Mesenchymal stem cell (in vitro differentiated cells and primary cell): ENCODE measurements around the gene KIF18B. TPM values are rescaled to one million over a fixed set of nuclear protein-coding genes. Genes with fewer than 3 reads are reported as not detected.
A peak's percentile ranks its signal among the peaks of the same experiment; 100 is the strongest.

Source experiments
- DNase-seq: peaks from one replicate; pipeline ENCODE4 v3.0.0-alpha.2; 2013
- H2AFZ ChIP-seq: one replicate; pipeline ENCODE4 v1.6.1; 2013; ENCODE audit warnings: low read depth, mild to moderate bottlenecking, control low read depth, inconsistent platforms, low read length, moderate library complexity
- H2AK5ac ChIP-seq: 2 replicates; pipeline ENCODE4 v1.6.1; 2013; ENCODE audit warnings: low read length, moderate library complexity, mild to moderate bottlenecking, inconsistent platforms; ENCODE audit not compliant: severe bottlenecking
- H2BK120ac ChIP-seq: one replicate; pipeline ENCODE4 v1.6.1; 2013; ENCODE audit warnings: low read depth, mild to moderate bottlenecking, inconsistent platforms, low read length, moderate library complexity
- H2BK12ac ChIP-seq, 2 experiments: one replicate each; pipeline ENCODE4 v1.6.1; 2013; ENCODE audit warnings: inconsistent platforms in 2 of 2, low read length in 2 of 2, mild to moderate bottlenecking in 2 of 2, moderate library complexity in 2 of 2, control low read depth in 1 of 2
- H2BK15ac ChIP-seq: one replicate; pipeline ENCODE4 v1.6.1; 2013; ENCODE audit warnings: mild to moderate bottlenecking, low read depth, inconsistent platforms; ENCODE audit not compliant: poor library complexity, severe bottlenecking
- H2BK5ac ChIP-seq: 2 replicates; pipeline ENCODE4 v1.6.1; 2013; ENCODE audit warnings: low read depth, mild to moderate bottlenecking, low read length, control low read depth, inconsistent platforms; ENCODE audit not compliant: poor library complexity, severe bottlenecking
- H3K14ac ChIP-seq, 2 experiments: one replicate each; pipeline ENCODE4 v1.6.1; 2013; ENCODE audit warnings: inconsistent platforms in 2 of 2, low read length in 2 of 2, control low read depth in 1 of 2, mild to moderate bottlenecking in 1 of 2, moderate library complexity in 1 of 2
- H3K18ac ChIP-seq, 2 experiments: one replicate each; pipeline ENCODE4 v1.6.1; 2013; ENCODE audit warnings: inconsistent platforms in 2 of 2, low read length in 2 of 2, control low read depth in 1 of 2, low read depth in 1 of 2, mild to moderate bottlenecking in 1 of 2
- H3K23ac ChIP-seq, 2 experiments: one replicate each; pipeline ENCODE4 v1.6.1; 2013; ENCODE audit warnings: inconsistent platforms in 2 of 2, low read length in 2 of 2, mild to moderate bottlenecking in 2 of 2, moderate library complexity in 2 of 2, control low read depth in 1 of 2
- H3K27ac ChIP-seq: 2 replicates; pipeline ENCODE4 v1.5.1; 2013; ENCODE audit warnings: mild to moderate bottlenecking, moderate library complexity, low read length, control low read depth, inconsistent platforms; ENCODE audit not compliant: poor library complexity, severe bottlenecking
- H3K27me3 ChIP-seq, 2 experiments: 2 replicates each; pipeline versions ENCODE4 v1.6.1 to v1.7.0; 2013; ENCODE audit warnings: low read length in 2 of 2, mild to moderate bottlenecking in 2 of 2, moderate library complexity in 2 of 2, control low read depth in 1 of 2, inconsistent platforms in 1 of 2; ENCODE audit not compliant: control insufficient read depth in 1 of 2, insufficient read depth in 1 of 2
- H3K36me3 ChIP-seq, 2 experiments: 2 replicates each; pipeline versions ENCODE4 v1.6.1 to v1.7.0; 2013; ENCODE audit warnings: low read length in 2 of 2, control low read depth in 1 of 2, inconsistent platforms in 1 of 2, low read depth in 1 of 2, mild to moderate bottlenecking in 1 of 2; ENCODE audit not compliant: insufficient read depth in 2 of 2, control insufficient read depth in 1 of 2
- H3K4ac ChIP-seq, 2 experiments: one replicate each; pipeline ENCODE4 v1.6.1; 2013; ENCODE audit warnings: inconsistent platforms in 2 of 2, low read length in 2 of 2, mild to moderate bottlenecking in 2 of 2, moderate library complexity in 2 of 2, control low read depth in 1 of 2, low read depth in 1 of 2
- H3K4me1 ChIP-seq: 2 replicates; pipeline ENCODE4 v1.6.1; 2013; ENCODE audit warnings: low read depth, low read length, control low read depth; ENCODE audit not compliant: control insufficient read depth, insufficient read depth
- H3K4me2 ChIP-seq: 2 replicates; pipeline ENCODE4 v1.6.1; 2013; ENCODE audit warnings: low read length, mild to moderate bottlenecking, inconsistent platforms; ENCODE audit not compliant: poor library complexity, severe bottlenecking
- H3K4me3 ChIP-seq, 2 experiments: 2 replicates each; pipeline versions ENCODE4 v1.5.1 to v1.7.0; 2013; ENCODE audit warnings: low read length in 2 of 2, mild to moderate bottlenecking in 2 of 2, control low read depth in 1 of 2, low read depth in 1 of 2; ENCODE audit not compliant: insufficient read depth in 1 of 2
- H3K79me1 ChIP-seq: replicated peaks from 2 replicates; pipeline ENCODE4 v1.6.1; 2013; ENCODE audit warnings: mild to moderate bottlenecking, control low read depth, low read length, inconsistent platforms; ENCODE audit not compliant: poor library complexity, severe bottlenecking
- H3K9ac ChIP-seq: 2 replicates; pipeline ENCODE4 v1.7.0; 2013; ENCODE audit warnings: mild to moderate bottlenecking, low read length, moderate library complexity
- H3K9me3 ChIP-seq: 2 replicates; pipeline ENCODE4 v1.7.0; 2013; ENCODE audit warnings: mild to moderate bottlenecking, low read length; ENCODE audit not compliant: control insufficient read depth
- H4K8ac ChIP-seq: one replicate; pipeline ENCODE4 v1.6.1; 2013; ENCODE audit warnings: inconsistent platforms, mild to moderate bottlenecking, low read length, moderate library complexity
- H4K91ac ChIP-seq: one replicate; pipeline ENCODE4 v1.6.1; 2013; ENCODE audit warnings: mild to moderate bottlenecking, low read length, inconsistent platforms
- WGBS: methylation state at CpG from one replicate; pipeline ENCODE4 v1.1.7; 2013; ENCODE audit warnings: mixed read lengths; 5-methylcytosine and 5-hydroxymethylcytosine counted together
- small RNA-seq: library from polyadenylated mRNA; stranded (forward); fragments of <200 nt; extraction: miRNeasy Mini kit (QIAGEN cat#:217004); gene quantifications from one replicate; pipeline ENCODE3, GENCODE V24; 2013; ENCODE audit warnings: low read depth

Gene KIF18B

DNA sequence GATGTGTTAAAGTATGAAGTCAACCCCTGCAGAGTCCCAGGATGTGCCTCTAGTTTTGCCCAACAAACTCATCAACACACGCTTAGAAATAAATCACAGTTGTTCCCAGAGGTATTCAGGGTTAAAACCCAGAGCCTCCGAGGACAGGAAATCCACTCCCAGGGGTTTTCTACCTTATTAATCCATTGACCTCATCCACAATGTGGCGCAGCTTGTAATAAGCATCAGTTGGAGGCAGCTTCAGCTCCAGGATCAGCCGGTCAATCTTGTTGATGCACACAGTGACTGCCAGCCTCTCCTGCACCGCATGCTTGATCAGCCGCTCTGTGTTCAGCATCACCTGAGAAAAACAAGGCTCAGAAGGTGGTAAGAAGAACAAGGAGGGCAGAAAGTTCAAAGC lies 71.8 kb downstream of the KIF18B start:
- Histone ChIP-seq H3K36me3 (peaks cover 54 to 77% of the 10 kb centered on the region in 2 experiments), H2AFZ (no peak overlapping the region), H3K79me1 (peaks cover 16% of the 10 kb centered on the region), H3K4me2 (no peak overlapping the region), H3K4me3 (no peak overlapping the region), H3K9me3 (no peaks in the 10 kb centered on the region), H4K8ac (no peak overlapping the region), H3K4ac (no peak overlapping the region), H2BK120ac (no peak overlapping the region), H3K9ac (no peak overlapping the region), H2BK12ac (no peak overlapping the region), H2BK15ac (no peak overlapping the region), H3K23ac (no peak overlapping the region), H2AK5ac (no peak overlapping the region), H2BK5ac (no peak overlapping the region), H4K91ac (no peak overlapping the region), H3K18ac (no peak overlapping the region), H3K14ac (no peak overlapping the region), H3K27ac (no peak overlapping the region), H3K4me1 (peaks cover 3% of the 10 kb centered on the region), H3K27me3 (no peaks in the 10 kb centered on the region)
- WGBS: 97% methylated on average over 6 of the region's 6 CpGs
- DNase-seq: no peak

Small RNAs within 50 kb of the gene (small RNA-seq; reads per million reads assigned to genes)
- not detected for gene AC015936.2
- gene CCDC103: not detected
- gene MIR6783: 2.9 reads per million, percentile 12 among the genes with 10 or more reads in this experiment
- gene RN7SL405P: not detected
